Uterus (tissue), 2 donors: ENCODE data around the gene SLC66A3.

ENCODE experiments used
- POLR2A ChIP-seq, 2 donors: fragments of 450-650 bp; IDR thresholded peaks; one replicate each; pipeline ENCODE4 v1.6.1; 2016; ENCODE audit warnings: antibody characterized with exemption in 2 of 2, mild to moderate bottlenecking in 1 of 2, moderate library complexity in 1 of 2
- TF ChIP-seq, protein P1 (sequence below), 4 experiments: fragments of 200-600 bp in 2 of 4; fragments of 450-650 bp in 2 of 4; sonication (generic) in 2 of 4; IDR thresholded peaks; one replicate each; pipeline ENCODE4 v1.5.1; 2016 to 2019; ENCODE audit warnings: antibody characterized with exemption in 4 of 4, mild to moderate bottlenecking in 2 of 4, moderate library complexity in 1 of 4

DNA sequence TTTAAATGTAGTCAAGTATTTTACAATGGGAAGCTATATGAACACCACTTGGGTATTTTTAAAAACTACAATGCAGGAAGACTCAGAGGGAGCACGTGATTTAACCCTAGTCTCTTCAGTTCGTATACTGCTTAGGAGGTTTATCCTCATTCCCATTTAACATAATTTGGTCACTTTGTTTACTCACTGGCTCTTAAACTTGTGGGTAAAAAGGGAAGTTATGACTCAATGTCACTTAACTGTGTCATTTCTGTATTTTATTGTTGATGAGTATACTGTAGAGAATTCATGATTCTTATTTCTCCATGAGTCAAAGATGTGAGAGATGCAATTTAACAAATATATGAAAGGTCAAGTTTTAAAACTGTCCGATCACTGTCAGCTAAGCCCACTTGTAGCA lies 48.2 kb downstream of the SLC66A3 start:
- no peak for TF ChIP-seq POLR2A (IDR thresholded peaks at IDR 0.05)
- TF ChIP-seq, protein P1, sequence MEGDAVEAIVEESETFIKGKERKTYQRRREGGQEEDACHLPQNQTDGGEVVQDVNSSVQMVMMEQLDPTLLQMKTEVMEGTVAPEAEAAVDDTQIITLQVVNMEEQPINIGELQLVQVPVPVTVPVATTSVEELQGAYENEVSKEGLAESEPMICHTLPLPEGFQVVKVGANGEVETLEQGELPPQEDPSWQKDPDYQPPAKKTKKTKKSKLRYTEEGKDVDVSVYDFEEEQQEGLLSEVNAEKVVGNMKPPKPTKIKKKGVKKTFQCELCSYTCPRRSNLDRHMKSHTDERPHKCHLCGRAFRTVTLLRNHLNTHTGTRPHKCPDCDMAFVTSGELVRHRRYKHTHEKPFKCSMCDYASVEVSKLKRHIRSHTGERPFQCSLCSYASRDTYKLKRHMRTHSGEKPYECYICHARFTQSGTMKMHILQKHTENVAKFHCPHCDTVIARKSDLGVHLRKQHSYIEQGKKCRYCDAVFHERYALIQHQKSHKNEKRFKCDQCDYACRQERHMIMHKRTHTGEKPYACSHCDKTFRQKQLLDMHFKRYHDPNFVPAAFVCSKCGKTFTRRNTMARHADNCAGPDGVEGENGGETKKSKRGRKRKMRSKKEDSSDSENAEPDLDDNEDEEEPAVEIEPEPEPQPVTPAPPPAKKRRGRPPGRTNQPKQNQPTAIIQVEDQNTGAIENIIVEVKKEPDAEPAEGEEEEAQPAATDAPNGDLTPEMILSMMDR (IDR thresholded peaks at IDR 0.05) = no peak
